HG03139 (cell line): ENCODE measurements around the gene DUOXA2.
A peak's percentile ranks its signal among the peaks of the same experiment; 100 is the strongest.

Experiments
- ATAC-seq: cut with Tn5 transposase; IDR thresholded peaks from one replicate; pipeline ENCODE4 v1.9.1; 2021; ENCODE audit not compliant: unreplicated experiment

The DUOXA2 gene

GRCh38 chr15:45116482-45117307 is 2.6 kb downstream of the DUOXA2 start:
- no peak for ATAC-seq

- ATAC-seq: no peak
Measured at GRCh38 chr15:45117308-45118130, 3.4 kb downstream of the DUOXA2 start.

- peak; percentile 91 for ATAC-seq
Measured at GRCh38 chr15:45118131-45118588, 4.0 kb downstream of the DUOXA2 start.

GRCh38 chr15:45118996-45119395 is 4.9 kb downstream of the DUOXA2 start:
- ATAC-seq: no peak

GRCh38 chr15:45120081-45120972 is 6.2 kb downstream of the DUOXA2 start:
- no peak for ATAC-seq

GRCh38 chr15:45121020-45121419 is 6.9 kb downstream of the DUOXA2 start:
- ATAC-seq: no peak

- no peak for ATAC-seq
Measured at GRCh38 chr15:45121706-45122417, 7.7 kb downstream of the DUOXA2 start.

- no peak for ATAC-seq
Measured at GRCh38 chr15:45122719-45123118, 8.6 kb downstream of the DUOXA2 start.

- no peak for ATAC-seq
Measured at GRCh38 chr15:45123397-45123796, 9.3 kb downstream of the DUOXA2 start.

- no peak for ATAC-seq
Measured at GRCh38 chr15:45126535-45127158, 12.5 kb downstream of the DUOXA2 start.

- no peak for ATAC-seq
Measured at GRCh38 chr15:45128971-45129639, 15.0 kb downstream of the DUOXA2 start.

- no peak for ATAC-seq
Measured at GRCh38 chr15:45129651-45130129, 15.6 kb downstream of the DUOXA2 start, which contains the start of the genes DUOX1 and DUOXA1. Gene DUOX1, plus strand, starts transcription at chr15:45129994. Its CDS starts 1,973 bp downstream, at chr15:45131967. Gene DUOXA1, minus strand, starts transcription at chr15:45129879. Its CDS starts 6,865 bp downstream, at chr15:45123014.

GRCh38 chr15:45130291-45131000 is 16.3 kb downstream of the DUOXA2 start:
- ATAC-seq: no peak

GRCh38 chr15:45131510-45131909 is 17.4 kb downstream of the DUOXA2 start:
- no peak for ATAC-seq

GRCh38 chr15:45132844-45133560 is 18.9 kb downstream of the DUOXA2 start:
- ATAC-seq: no peak

GRCh38 chr15:45133561-45133920 is 19.4 kb downstream of the DUOXA2 start:
- no peak for ATAC-seq

- ATAC-seq: no peak
Measured at GRCh38 chr15:45134046-45134445, 19.9 kb downstream of the DUOXA2 start.
